ENCODE measurements around the gene MFSD2B. TPM values are rescaled to one million over a fixed set of nuclear protein-coding genes. Genes with fewer than 3 reads are reported as not detected.
"Not testable (repeated sequence)": the region's sequence is repeated elsewhere in the genome, so short reads cannot be mapped to it uniquely, and the experiment has no call there.

The MFSD2B gene
- total and polyA plus RNA-seq, 2 donors (not counting 1 experiment from before 2014, with no cell fraction given) = 0.10 to 0.17 TPM

GRCh38 chr2:24038786-24039499 is 29.1 kb downstream of the MFSD2B start:
- Histone ChIP-seq H3K27me3 (ENCODE audit: control insufficient read depth, insufficient read depth, low read length) (no peaks in the 10 kb centered on the region), H3K4me2 (ENCODE audit: extremely low read depth, insufficient read depth, low read length) (no peak overlapping the region), H3K9me3 (ENCODE audit: control insufficient read depth, insufficient read depth, low read depth, low read length) (no peaks in the 10 kb centered on the region), H3K27ac (ENCODE audit: insufficient read depth, low read length) (no peak overlapping the region), H3K4me3 (replicated peaks in 1 of 4; ENCODE audit: control extremely low read depth in 1 of 4, insufficient read depth in 1 of 4, low read depth in 3 of 4, low read length in 4 of 4) (no peak overlapping the region), H3K36me3 (ENCODE audit: control insufficient read depth, insufficient read depth, low read length) (peaks cover 10% of the 10 kb centered on the region), H4K20me1 (ENCODE audit: control insufficient read depth, extremely low read depth, insufficient read depth, low read length) (no peaks in the 10 kb centered on the region), H3K79me2 (ENCODE audit: control insufficient read depth, insufficient read depth, low read length) (no peaks in the 10 kb centered on the region), H2AFZ (ENCODE audit: low read length) (no peak overlapping the region), H3K4me1 (ENCODE audit: control insufficient read depth, extremely low read depth, insufficient read depth, low read length) (no peaks in the 10 kb centered on the region), H3K9ac (ENCODE audit: insufficient read depth, low read length) (no peak overlapping the region)
- no peak for DNase-seq (ENCODE audit: low read depth in 2 of 2)
- no peak for TF ChIP-seq CTCF (conservative IDR thresholded peaks at IDR 0.05 in 1 of 2, IDR thresholded peaks at IDR 0.05 in 1 of 2; ENCODE audit: low read depth in 1 of 2, low read length in 2 of 2)
- TF ChIP-seq EZH2 (IDR thresholded peaks at IDR 0.05; ENCODE audit: low read length, missing control alignments) = no peak

DNA sequence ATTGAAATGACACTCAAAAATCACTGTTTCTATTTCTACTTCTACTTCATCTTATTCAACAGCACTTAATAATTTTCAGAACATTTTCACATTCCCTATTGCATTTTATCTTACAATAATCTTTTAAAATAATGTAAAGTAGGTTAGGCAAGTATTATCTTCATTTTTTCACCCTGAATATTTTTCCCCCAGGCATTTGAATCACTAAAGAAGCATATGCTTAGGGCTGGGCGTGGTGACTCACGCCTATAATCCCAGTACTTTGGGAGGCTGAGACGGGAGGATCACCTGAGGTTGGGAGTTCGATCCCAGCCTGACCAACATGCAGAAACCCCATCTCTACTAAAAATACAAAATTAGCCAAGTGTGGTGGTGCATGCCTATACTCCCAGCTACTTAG is 30.6 kb downstream of the MFSD2B start:
- H3K4me2 ChIP-seq (ENCODE audit: extremely low read depth, insufficient read depth, low read length) = no peak overlapping the region
- no peak for DNase-seq (ENCODE audit: low read depth in 2 of 2)
- TF ChIP-seq EZH2 (IDR thresholded peaks at IDR 0.05; ENCODE audit: low read length, missing control alignments) (no peak), CTCF (conservative IDR thresholded peaks at IDR 0.05 in 1 of 2, IDR thresholded peaks at IDR 0.05 in 1 of 2; ENCODE audit: low read depth in 1 of 2, low read length in 2 of 2) (no peak)
- peaks cover 3% of the 10 kb centered on the region for H3K79me2 ChIP-seq (ENCODE audit: control insufficient read depth, insufficient read depth, low read length)
- no peaks in the 10 kb centered on the region for H3K4me1 ChIP-seq (ENCODE audit: control insufficient read depth, extremely low read depth, insufficient read depth, low read length)
- H3K27me3 ChIP-seq (ENCODE audit: control insufficient read depth, insufficient read depth, low read length) = no peaks in the 10 kb centered on the region
- no peak overlapping the region for H3K9ac ChIP-seq (ENCODE audit: insufficient read depth, low read length)
- no peak overlapping the region for H3K4me3 ChIP-seq (replicated peaks in 1 of 4; ENCODE audit: control extremely low read depth in 1 of 4, insufficient read depth in 1 of 4, low read depth in 3 of 4, low read length in 4 of 4)
- no peak overlapping the region for H2AFZ ChIP-seq (ENCODE audit: low read length)
- H3K36me3 ChIP-seq (ENCODE audit: control insufficient read depth, insufficient read depth, low read length) = peaks cover 10% of the 10 kb centered on the region
- no peak overlapping the region for H3K27ac ChIP-seq (ENCODE audit: insufficient read depth, low read length)
- no peaks in the 10 kb centered on the region for H3K9me3 ChIP-seq (ENCODE audit: control insufficient read depth, insufficient read depth, low read depth, low read length)
- H4K20me1 ChIP-seq (ENCODE audit: control insufficient read depth, extremely low read depth, insufficient read depth, low read length) = no peaks in the 10 kb centered on the region

- not testable (repeated sequence) for H4K20me1 ChIP-seq (ENCODE audit: control insufficient read depth, extremely low read depth, insufficient read depth, low read length); H3K4me2 ChIP-seq (ENCODE audit: extremely low read depth, insufficient read depth, low read length); H3K36me3 ChIP-seq (ENCODE audit: control insufficient read depth, insufficient read depth, low read length); H2AFZ ChIP-seq (ENCODE audit: low read length); H3K27me3 ChIP-seq (ENCODE audit: control insufficient read depth, insufficient read depth, low read length); H3K9me3 ChIP-seq (ENCODE audit: control insufficient read depth, insufficient read depth, low read depth, low read length); H3K27ac ChIP-seq (ENCODE audit: insufficient read depth, low read length); H3K9ac ChIP-seq (ENCODE audit: insufficient read depth, low read length); DNase-seq (ENCODE audit: low read depth in 2 of 2); H3K79me2 ChIP-seq (ENCODE audit: control insufficient read depth, insufficient read depth, low read length); H3K4me3 ChIP-seq (replicated peaks in 1 of 4; ENCODE audit: control extremely low read depth in 1 of 4, insufficient read depth in 1 of 4, low read depth in 3 of 4, low read length in 4 of 4); H3K4me1 ChIP-seq (ENCODE audit: control insufficient read depth, extremely low read depth, insufficient read depth, low read length)
These were observed 33.2 kb downstream of the MFSD2B start for GRCh38 chr2:24043133-24043532.

Measured in fibroblast of lung (primary cell).